Fibroblast of mammary gland (primary cell): Measurements from ENCODE around the gene C4orf50.

ENCODE experiments used
- DNase-seq: peaks from one replicate; pipeline ENCODE4 v3.0.0-alpha.2; 2010; ENCODE audit warnings: low read depth
- H3K4me3 ChIP-seq: 2 replicates; pipeline ENCODE4 v1.5.1; 2011; ENCODE audit warnings: low read depth, mild to moderate bottlenecking, low read length, moderate library complexity; ENCODE audit not compliant: control insufficient read depth
- TF ChIP-seq, protein P1 (sequence below): conservative IDR thresholded peaks from 2 replicates; pipeline ENCODE4 v1.5.1; 2011; ENCODE audit warnings: low read depth, low read length, inconsistent platforms; ENCODE audit not compliant: control insufficient read depth, insufficient read depth

C4orf50 gene

DNA sequence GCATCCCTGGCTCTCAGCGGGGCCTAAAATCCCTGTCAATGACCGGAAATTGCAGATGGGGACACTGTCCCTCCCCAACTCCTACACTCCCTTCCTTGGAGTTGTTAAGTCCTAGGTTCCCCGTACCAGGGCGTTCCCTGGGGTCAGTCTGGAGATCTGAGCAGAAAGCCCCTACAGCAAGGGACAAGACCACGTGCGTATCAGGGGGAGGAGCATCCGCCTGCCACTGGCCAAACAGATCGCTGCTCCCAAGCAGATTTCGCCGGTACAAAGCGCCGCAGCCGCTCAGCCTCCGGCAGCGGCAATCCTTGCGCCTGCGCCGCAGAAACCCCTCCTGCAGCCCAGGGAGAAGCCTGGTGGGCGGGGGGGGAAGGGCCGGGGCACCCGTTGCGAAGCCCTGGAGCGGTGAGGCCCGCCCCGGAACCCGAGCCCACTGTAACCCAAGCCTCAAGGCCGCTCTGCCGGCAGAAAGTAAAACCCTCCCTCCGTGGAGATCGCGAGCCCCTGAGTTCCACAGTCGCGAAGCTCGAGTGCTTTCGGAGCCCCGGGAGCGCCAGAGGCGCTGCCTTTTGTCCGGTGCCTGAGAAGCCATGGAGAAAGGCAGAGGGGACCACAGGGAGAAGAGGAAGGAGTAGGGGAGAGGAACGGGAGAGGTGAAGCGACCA lies 128.0 kb downstream of the C4orf50 start:
- no peak overlapping the region for H3K4me3 ChIP-seq
- TF ChIP-seq, protein P1, sequence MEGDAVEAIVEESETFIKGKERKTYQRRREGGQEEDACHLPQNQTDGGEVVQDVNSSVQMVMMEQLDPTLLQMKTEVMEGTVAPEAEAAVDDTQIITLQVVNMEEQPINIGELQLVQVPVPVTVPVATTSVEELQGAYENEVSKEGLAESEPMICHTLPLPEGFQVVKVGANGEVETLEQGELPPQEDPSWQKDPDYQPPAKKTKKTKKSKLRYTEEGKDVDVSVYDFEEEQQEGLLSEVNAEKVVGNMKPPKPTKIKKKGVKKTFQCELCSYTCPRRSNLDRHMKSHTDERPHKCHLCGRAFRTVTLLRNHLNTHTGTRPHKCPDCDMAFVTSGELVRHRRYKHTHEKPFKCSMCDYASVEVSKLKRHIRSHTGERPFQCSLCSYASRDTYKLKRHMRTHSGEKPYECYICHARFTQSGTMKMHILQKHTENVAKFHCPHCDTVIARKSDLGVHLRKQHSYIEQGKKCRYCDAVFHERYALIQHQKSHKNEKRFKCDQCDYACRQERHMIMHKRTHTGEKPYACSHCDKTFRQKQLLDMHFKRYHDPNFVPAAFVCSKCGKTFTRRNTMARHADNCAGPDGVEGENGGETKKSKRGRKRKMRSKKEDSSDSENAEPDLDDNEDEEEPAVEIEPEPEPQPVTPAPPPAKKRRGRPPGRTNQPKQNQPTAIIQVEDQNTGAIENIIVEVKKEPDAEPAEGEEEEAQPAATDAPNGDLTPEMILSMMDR = no peak
- DNase-seq = no peak

DNA sequence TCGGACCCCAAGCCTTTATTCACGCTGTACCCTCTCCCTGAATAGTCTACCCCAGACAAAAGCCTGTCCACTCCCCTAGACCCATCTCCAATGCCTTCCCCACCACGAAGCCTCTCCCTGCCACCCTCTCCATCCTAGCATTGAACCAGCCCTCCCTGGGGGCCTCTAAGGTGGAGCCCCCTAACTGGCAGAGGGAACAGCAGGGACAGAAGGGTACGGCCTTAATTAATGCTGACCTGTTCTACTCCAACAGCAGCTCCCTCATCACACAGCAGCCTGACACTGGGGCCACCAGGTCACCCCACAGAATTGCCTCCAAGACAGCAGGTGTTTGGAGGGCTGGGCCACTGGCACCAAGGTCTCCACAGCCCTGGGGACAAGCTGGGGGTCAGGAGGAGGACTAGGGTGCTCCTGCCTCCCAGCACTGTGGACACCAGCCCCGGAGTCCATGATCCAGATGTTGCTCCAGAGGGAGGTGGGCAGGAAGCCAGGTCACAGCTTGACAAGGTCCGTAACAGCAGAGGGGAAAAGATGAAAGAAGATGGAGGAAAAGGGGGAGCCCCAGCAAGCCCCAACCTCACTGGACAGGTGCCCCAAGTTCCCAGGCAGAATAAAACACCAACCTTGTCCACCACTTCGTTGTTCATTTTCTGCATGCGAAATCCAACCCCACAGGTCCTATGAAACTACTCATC lies 129.1 kb downstream of the C4orf50 start:
- no peak for DNase-seq
- TF ChIP-seq, protein P1 = no peak
- H3K4me3 ChIP-seq = no peak overlapping the region

GRCh38 chr4:5888222-5889001 lies 129.8 kb downstream of the C4orf50 start:
- no peak overlapping the region for H3K4me3 ChIP-seq
- no peak for DNase-seq
- TF ChIP-seq, protein P1 = no peak

DNA sequence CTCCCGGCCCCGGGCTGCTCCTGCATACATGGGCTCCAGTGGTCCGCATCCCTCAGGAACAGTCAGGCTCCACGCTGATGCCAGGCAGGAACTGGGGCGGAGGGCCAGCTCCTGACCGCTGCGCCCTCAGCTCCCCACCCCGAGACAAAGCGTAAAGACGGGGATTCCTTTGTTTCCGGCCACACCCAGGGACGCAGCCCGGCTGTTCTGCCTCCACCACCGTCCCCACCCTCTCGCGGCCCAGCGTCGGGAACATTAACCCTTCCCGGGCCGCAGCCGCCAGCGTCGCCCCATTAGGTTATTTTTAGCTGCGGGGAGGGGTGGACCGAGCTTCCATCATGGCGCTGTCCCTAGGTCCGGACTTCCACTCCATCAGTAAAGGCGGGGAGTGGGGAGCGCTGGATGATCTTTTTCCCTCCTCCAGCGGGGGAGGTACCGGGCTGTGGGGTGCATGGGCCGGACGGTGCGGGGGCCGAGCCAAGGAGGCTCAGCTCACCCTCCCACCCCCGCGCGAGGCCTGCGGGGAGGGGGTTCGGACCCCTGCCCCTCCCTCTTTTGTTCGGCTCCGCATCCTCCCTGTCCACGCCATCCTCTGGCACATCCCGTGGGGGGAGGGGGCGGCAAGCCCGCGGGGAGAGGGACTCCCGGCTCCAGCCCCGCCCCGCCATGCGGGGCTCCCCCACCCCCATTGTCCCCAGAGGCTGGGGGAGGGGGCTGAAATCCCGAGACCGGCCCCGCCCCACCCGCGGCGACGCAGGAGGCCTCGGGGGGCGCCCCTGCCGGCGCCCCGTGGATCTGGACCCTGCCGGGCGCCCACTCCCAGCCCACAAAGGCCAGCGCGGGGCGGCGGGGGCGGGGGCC lies 130.6 kb downstream of the C4orf50 start:
- TF ChIP-seq, protein P1 = no peak
- DNase-seq = no peak
- H3K4me3 ChIP-seq = no peak overlapping the region

- TF ChIP-seq, protein P1 = no peak
- no peak for DNase-seq
- H3K4me3 ChIP-seq = no peak overlapping the region
These were observed 131.2 kb downstream of the C4orf50 start for GRCh38 chr4:5887011-5887360.

- TF ChIP-seq, protein P1 = no peak
- no peak overlapping the region for H3K4me3 ChIP-seq
- no peak for DNase-seq
These were observed 132.5 kb downstream of the C4orf50 start for GRCh38 chr4:5885733-5886132.
